Activated CD8-positive, alpha-beta memory T cell treated with anti-CD3 and anti-CD28 coated beads, Interleukin-2, amount 50 U/mL, for 4 hours (primary cell): ENCODE data around the gene APOH.

ENCODE experiments used
- DNase-seq: peaks from one replicate; pipeline ENCODE4 v3.0.0-alpha.2; 2020

APOH gene

DNA sequence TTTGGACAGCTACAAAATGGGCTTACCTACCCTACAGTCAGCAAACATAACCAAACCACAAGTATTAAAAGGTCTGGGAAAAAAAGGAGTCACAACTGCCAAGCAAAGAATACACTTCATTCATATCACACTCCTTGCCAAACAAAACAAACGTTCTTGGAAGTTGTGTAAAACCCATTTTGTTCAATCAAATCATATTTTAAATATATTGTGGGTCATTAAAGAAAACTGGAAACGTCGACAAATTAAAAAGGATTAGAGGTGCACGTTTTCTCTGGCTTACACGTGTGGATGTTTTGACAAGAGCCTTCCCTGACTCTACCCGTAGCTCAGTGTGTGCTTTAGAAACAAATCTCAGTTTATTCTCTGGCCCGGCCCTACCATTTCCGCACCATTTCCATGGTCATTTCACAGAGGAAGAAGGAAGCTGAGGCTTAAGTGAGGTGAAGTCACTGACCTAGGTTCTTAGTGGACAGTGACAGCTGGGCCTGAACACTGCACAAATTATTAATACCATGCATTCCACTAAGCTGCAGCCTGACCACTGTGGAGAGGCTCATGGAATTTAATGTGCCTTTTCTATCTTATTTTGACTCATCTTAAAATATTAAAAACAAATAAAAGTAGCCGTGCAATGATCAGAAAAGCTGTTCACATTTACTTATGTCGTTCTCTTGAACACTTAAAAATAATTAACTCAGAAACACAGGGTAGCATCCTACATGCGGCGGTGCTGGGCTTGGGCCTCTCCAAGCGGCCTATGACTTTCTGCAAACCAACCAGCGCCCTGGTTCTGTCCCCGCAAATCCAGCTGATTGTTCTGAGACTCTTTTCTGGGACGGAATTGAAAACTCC, 38.2 kb downstream of the APOH start:
- DNase-seq = no peak

DNA sequence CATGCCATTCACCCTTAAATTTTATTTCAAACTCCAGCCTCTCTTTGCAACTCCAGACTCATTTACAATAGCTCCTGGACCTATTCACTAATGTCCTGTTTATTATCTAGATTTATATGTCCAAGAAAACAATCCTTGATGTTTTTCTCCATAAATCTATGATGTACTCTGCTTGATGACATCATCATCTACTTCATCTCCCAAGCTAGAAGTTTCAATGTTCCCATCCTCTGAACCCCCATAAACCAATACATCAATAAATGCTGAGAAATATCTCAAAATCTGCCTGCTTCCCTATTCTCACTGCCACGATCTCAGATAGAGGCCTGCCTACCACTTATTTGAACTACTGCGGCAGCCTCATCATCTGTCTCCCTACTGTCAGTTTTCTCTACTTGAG, 41.5 kb downstream of the APOH start:
- DNase-seq = no peak

DNA sequence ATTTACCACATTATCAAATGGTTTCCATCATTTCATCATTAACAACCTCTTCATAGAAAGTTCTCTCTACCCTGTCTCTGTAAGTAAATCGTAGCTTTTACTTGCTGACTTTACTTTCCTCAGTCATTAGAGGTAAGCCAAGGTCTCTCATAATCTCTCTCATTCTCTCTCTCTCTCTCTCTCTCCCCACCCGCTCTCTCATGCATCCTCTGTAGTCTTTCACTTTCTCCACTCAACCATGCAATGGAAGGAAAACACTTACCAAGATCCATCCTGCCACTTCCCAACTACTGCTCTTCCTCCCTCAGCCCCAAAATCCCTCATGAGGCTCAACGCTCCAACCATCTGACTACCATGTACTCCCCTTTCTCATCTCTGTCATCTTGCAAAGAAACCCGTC, 43.4 kb downstream of the APOH start:
- DNase-seq = no peak

DNA sequence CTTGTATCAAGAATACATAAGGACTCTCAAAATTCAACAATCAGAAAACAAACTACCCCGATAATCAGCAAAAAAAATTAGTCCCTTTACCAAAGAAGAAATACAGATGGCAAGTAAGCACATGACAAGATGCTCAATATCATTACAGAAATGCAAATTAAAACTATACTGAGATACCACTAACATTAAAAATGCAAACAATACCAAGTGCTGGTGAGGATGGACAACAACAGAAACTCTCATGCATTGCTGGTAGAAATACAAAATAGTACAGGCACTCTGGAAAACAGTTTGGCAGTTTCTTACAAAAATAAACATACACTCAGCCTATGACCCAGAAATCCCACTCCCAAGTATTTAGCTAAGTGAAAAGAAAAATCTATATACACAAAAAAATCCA, 44.8 kb downstream of the APOH start:
- no peak for DNase-seq

DNA sequence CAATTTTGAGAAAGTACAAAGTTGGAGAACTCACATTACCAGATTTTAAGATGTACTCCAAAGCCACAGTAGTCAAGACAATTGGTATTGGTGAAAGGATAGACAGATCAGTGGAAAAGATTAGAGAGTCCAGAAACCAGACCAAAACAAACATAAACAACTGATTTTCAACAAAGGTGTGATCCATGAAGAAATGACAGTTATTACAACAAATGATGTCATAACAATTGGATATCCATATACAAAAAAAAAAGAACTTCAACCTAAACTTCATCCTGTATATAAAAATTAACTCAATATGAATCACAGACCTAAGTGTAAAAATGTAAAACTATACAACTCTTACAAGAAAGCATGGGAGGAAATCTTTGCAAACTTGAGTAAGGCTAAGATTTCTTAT, 45.7 kb downstream of the APOH start:
- no peak for DNase-seq

DNA sequence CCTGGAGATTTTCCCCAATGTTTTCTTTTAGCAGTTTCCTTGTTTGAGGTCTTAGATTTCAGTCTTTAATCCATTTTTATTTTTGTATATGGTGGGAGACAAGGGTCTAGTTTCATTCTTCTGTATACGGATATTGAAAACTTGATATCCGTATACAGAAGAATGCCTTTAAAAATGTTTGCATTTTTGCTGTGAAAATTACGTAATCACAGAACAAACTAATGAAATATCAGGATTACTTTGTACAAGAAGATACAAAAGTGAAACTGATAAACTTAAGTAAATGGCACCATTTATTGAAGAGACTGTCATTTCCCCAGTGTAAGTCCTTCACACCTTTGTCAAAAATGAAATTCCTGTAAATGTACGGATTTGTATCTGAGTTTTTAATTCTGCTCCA, 50.6 kb downstream of the APOH start:
- no peak for DNase-seq

DNA sequence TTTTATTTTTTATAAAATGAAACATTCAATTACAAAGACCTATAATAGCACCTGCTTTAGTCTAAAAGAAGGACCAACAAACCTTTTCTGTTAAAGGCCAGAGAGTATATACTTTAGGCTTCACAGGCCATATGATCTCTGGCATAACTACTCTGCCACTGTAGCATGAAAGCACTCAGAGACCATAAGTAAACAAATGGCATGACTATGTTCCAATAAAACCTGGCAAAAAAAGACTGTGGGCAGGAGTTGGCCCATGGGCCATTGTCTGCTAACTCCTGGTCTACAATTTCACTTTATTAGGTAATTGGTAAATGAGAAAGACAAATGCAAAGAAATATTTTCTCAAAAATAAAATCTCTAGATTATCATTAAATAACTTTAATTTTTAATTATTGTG, 52.2 kb downstream of the APOH start:
- no peak for DNase-seq

DNA sequence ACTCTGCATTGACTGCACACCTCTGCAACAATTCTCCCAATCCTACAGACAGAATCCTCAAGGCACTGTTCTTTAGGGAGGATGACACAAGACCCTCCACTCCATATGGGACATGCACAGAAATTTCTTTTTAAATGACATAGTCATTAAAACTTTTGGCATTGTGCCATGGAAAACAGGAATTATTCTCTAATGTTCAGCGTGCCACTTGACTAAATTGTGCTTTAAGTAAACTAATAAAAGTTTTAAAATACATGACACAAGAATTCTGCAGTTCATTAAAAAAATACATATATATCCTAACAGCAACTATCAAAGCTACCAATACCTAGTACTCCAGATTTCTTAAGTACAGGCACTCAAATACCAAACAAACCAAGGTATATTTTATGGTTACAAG, 53.3 kb downstream of the APOH start:
- no peak for DNase-seq

DNA sequence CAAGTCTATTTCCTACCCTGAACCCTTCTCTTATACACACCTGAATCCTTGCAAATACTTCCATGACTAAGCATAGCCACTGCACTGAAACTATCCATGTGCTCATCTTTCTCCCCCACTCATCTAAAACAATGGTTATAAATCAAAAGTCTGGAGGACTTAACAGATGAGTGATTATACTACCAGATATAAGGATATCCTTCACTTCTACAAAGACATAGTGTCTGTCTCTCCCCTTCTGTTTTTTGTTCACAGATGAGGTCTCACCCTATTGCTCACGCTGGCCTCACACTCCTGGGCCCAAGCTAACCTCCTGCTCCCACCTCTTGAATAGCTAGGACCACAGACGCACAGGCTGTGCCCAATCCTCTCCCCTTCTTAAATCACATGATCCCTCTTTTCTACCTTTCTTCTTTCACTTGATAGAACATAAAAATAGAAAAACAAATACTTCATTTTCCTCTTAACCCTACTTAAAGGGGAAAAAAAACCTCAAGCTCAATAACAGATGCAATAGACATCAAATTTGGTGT, 56.5 kb downstream of the APOH start:
- no peak for DNase-seq

DNA sequence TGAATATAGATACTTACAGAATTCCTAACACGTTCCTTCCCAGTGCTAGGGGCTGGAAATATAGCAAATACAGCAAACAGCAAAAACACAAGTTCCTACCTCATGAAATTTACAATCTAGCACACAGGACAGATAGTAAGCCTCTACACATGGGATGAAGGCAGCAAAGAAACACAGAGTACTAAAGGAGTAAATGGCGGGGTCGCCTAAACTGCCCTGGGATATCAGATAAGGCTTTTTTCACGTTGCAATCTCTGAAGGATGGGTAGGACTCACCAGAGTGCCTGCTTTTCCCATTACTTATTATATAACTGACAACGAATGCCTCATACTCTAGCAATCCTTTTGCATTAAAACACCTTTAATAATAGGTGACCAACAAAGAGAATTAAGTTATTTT, 57.1 kb downstream of the APOH start:
- DNase-seq = no peak

DNA sequence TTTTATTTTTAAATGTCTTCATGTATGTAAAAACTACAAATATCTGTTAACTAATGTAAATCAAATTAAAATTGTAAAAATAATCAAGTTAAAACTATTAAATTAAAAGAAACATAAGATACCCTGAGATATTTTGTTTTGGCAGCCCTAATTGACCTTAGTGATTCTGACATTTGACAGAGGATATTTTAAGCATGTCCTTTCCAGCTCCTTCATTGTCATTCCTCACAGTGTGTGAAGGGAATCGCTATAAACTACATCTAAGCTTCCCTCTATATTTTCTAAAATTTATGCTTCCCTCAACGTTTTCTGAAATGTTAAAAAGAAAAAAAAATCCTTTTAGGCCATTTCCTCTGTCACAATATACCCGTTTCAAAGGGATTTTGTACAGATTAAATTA, 57.5 kb downstream of the APOH start:
- DNase-seq = no peak

DNA sequence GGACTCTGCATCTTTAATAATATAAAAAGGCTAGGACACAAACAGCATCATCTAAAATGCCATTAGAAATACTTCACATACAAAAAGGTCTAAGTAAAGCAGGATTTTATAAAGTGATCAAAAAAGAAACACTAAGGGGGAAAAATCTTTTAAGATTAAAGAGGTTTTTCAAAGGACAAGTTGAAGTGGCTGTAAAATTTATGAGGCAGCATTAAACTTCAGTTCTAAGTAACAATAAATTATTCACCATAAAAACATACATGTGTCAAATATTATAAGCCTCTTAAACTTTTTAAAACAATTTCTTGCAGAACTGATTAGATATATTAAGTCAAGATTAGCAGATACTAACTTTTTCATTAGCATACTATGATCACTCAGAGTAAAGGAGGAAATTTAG, 58.0 kb downstream of the APOH start:
- no peak for DNase-seq

DNA sequence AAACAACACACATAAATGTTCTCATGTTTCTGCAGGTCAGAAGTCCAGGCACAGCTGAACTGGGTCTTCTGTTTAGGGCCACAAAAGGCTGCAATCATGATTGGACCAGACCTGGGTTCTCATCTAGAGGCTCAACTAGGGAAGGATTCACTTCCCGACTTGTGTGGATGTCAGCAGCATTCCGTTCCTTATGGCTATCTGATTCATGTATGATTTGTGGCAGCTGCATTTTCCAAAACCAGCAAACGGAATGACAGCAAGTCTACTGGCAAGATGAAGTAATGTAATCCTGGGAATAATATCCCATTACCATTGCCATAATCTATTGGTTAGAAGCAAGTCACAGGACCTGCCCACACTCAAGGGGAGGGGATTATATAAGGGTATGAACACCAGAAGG, 59.4 kb downstream of the APOH start:
- no peak for DNase-seq

DNA sequence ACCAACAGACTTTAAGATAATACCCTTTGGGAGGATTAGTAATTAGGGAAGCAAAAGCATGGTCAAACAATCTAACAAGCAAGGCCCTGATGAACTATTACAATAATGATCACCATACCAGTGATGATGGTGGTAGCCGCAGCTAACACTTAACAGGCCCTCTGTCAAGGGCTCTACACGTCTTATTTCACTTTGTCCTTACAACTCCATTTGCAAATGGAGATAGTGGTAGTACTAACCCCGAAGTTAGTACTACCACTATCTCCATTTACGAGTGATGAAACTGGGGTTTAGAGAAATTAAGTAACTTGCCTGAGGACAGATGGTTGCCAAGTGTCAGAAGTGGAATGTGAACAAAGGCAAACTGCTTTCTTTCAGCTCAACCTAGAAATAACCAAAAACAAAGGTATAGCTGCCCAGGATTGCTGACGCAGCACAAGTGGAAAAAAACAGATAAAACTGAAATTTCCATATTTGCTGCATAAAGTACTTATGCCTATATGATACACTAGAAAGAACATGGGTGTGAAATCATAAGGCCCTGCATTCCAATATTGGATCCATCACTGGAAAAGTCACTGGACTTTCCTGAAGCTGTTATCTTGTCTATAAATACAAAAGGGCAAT, 61.9 kb downstream of the APOH start:
- DNase-seq = no peak

DNA sequence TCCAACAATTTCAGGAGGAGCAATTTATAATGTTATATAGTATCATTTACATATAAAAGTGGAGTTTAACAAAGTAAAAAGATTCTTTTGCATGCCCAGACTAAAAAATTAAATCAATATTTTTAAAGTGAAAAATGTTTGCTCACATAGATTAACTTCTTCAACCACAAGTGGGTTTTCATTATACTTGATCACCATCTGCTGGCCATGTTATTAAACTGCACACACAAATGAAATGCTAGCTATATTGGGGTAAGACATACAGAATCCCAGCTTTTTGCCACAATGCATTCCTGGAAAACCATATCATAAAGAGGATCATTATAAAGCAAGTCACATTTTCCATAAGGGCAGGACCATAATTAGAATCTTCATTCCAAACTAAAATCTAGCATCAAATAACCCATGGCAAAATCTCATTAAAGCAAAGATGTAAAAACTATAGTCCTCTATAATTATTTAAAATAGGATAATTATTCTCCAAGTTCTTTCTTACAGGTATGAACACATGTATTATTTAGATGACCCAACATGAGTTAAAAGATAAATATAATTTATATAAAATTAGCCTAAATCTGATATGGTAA, 63.6 kb downstream of the APOH start:
- DNase-seq = no peak
